ENCODE data around the gene C10orf90. TPM values are rescaled to one million over a fixed set of nuclear protein-coding genes. Genes with fewer than 3 reads are reported as not detected.

The C10orf90 gene
- total RNA-seq, 1 experiment from 2014 or later = 0.67 TPM

GRCh38 chr10:126569513-126570244 lies 100.8 kb downstream of the C10orf90 start:
- ATAC-seq (peak; percentile 68), DNase-seq (ENCODE audit: low read depth, low spot score) (peak; percentile 30)
- TF ChIP-seq CTCF (IDR thresholded peaks at IDR 0.05) (no peak), POLR2AphosphoS5 (IDR thresholded peaks at IDR 0.05; ENCODE audit: low read depth, low read length) (no peak), REST (IDR thresholded peaks at IDR 0.05; ENCODE audit: insufficient read depth in 1 of 2, low read depth in 2 of 2, low read length in 1 of 2) (no peak), SIN3A (IDR thresholded peaks at IDR 0.05; ENCODE audit: borderline replicate concordance, insufficient read depth, low read depth, low read length) (no peak), TCF7L2 (IDR thresholded peaks at IDR 0.05; ENCODE audit: low read depth, low read length) (no peak)
- CTCF ChIA-PET = interaction anchor here (0.5 kb wide), 1 partner anchor 93 kb away, joined by 8 read pairs; no protein-coding TSS in a partner anchor
- POLR2A ChIA-PET = interaction anchor here (0.6 kb wide), 1 partner anchor 579 kb away, joined by 3 read pairs; no protein-coding TSS in a partner anchor
- Histone ChIP-seq H3K4me1 (ENCODE audit: control insufficient read depth, insufficient read depth, low read length) (peaks cover 6% of the 10 kb centered on the region), H3K9me3 (ENCODE audit: control insufficient read depth, insufficient read depth, low read depth, low read length) (no peaks in the 10 kb centered on the region), H3K27ac (ENCODE audit: low read length) (no peak overlapping the region), H3K36me3 (ENCODE audit: control insufficient read depth, insufficient read depth, low read length) (no peaks in the 10 kb centered on the region), H3K4me3 (ENCODE audit: low read depth in 2 of 2, low read length in 2 of 2) (no peak overlapping the region), H3K27me3 (ENCODE audit: control insufficient read depth, insufficient read depth, low read length) (no peaks in the 10 kb centered on the region)
- in situ Hi-C loops (cut with HindIII; ENCODE audit: low pct_unique_long_range_greater_than_20kb, low sequenced_read_pairs) = no loop called here
- no TSS peak for BruUV-seq (replicated peaks)
- intact Hi-C loops (cut with micrococcal nuclease; ENCODE audit: unreplicated experiment) = no loop called here

GRCh38 chr10:126568809-126569385 lies 101.6 kb downstream of the C10orf90 start:
- H3K9me3 ChIP-seq (ENCODE audit: control insufficient read depth, insufficient read depth, low read depth, low read length) = no peaks in the 10 kb centered on the region
- no TSS peak for BruUV-seq (replicated peaks)
- TF ChIP-seq SIN3A (IDR thresholded peaks at IDR 0.05; ENCODE audit: borderline replicate concordance, insufficient read depth, low read depth, low read length) (no peak), CTCF (IDR thresholded peaks at IDR 0.05) (no peak), REST (IDR thresholded peaks at IDR 0.05; ENCODE audit: insufficient read depth in 1 of 2, low read depth in 2 of 2, low read length in 1 of 2) (no peak), TCF7L2 (IDR thresholded peaks at IDR 0.05; ENCODE audit: low read depth, low read length) (no peak), POLR2AphosphoS5 (IDR thresholded peaks at IDR 0.05; ENCODE audit: low read depth, low read length) (no peak)
- H3K27ac ChIP-seq (ENCODE audit: low read length) = no peak overlapping the region
- in situ Hi-C loops (cut with HindIII; ENCODE audit: low pct_unique_long_range_greater_than_20kb, low sequenced_read_pairs) (no loop called here), intact Hi-C loops (cut with micrococcal nuclease; ENCODE audit: unreplicated experiment) (no loop called here)
- peaks cover 6% of the 10 kb centered on the region for H3K4me1 ChIP-seq (ENCODE audit: control insufficient read depth, insufficient read depth, low read length)
- H3K27me3 ChIP-seq (ENCODE audit: control insufficient read depth, insufficient read depth, low read length) = no peaks in the 10 kb centered on the region
- DNase-seq (ENCODE audit: low read depth, low spot score) (no peak), ATAC-seq (no peak)
- H3K36me3 ChIP-seq (ENCODE audit: control insufficient read depth, insufficient read depth, low read length) = no peaks in the 10 kb centered on the region
- POLR2A ChIA-PET = no interaction called here
- H3K4me3 ChIP-seq (ENCODE audit: low read depth in 2 of 2, low read length in 2 of 2) = no peak overlapping the region
- CTCF ChIA-PET = no interaction called here
